SK-N-SH (cell line): ENCODE measurements around the gene UBL7. TPM values are rescaled to one million over a fixed set of nuclear protein-coding genes. Genes with fewer than 3 reads are reported as not detected.

Experiments
- CTCF ChIA-PET: fragments of 300-600, 350-600 bp; formaldehyde crosslinking; extraction: SDS; loops from one replicate; lab custom pipeline; 2021; lab: Yijun Ruan, JAX
- POLR2A ChIA-PET: fragments of 350-600 bp; sonication (Branson Sonifier 250); formaldehyde crosslinking; extraction: SDS; loops from one replicate; lab custom pipeline; 2020; ENCODE audit warnings: antibody characterized with exemption, inconsistent platforms; lab: Yijun Ruan, JAX
- DNase-seq: peaks from one replicate; pipeline ENCODE4 v3.0.0; 2012
- H2AFZ ChIP-seq: fragments of 200-600 bp; sonication (generic); 2 replicates; pipeline ENCODE4 v1.8.1; 2016; ENCODE audit warnings: antibody characterized with exemption, mild to moderate bottlenecking, low read depth
- H3F3A ChIP-seq: fragments of 200-600 bp; sonication (generic); replicated peaks from 2 replicates; pipeline ENCODE3; 2016; ENCODE audit warnings: antibody characterized with exemption, mild to moderate bottlenecking; ENCODE audit not compliant: insufficient read depth
- H3K27ac ChIP-seq, 2 experiments: fragments of 200-500 bp in 1 of 2; fragments of 200-600 bp in 1 of 2; sonication (Bioruptor generic) in 1 of 2; sonication (generic), shearing (Covaris generic) in 1 of 2; 2 replicates each; pipeline versions ENCODE4 v1.5.1 to v1.6.1; 2014 to 2016; ENCODE audit warnings: low read depth in 2 of 2, inconsistent platforms in 1 of 2, low read length in 1 of 2, mild to moderate bottlenecking in 1 of 2, mixed read lengths in 1 of 2
- H3K27me3 ChIP-seq: fragments of 200-600 bp; sonication (generic), shearing (Covaris generic); 2 replicates; pipeline ENCODE4 v1.6.1; 2016; ENCODE audit warnings: mixed run types; ENCODE audit not compliant: insufficient read depth
- H3K36me3 ChIP-seq, 2 experiments: fragments of 200-500 bp in 1 of 2; fragments of 200-600 bp in 1 of 2; sonication (Bioruptor generic) in 1 of 2; sonication (generic) in 1 of 2; replicated peaks in 1 of 2; 2 replicates each; pipeline versions ENCODE3 to v1.5.1; 2014 to 2016; ENCODE audit warnings: low read length in 1 of 2, mild to moderate bottlenecking in 1 of 2; ENCODE audit not compliant: insufficient read depth in 2 of 2, control insufficient read depth in 1 of 2
- H3K4me1 ChIP-seq, 2 experiments: fragments of 200-500 bp in 1 of 2; fragments of 200-600 bp in 1 of 2; sonication (Bioruptor generic) in 1 of 2; sonication (generic), shearing (Covaris generic) in 1 of 2; 2 replicates each; pipeline versions ENCODE4 v1.5.1 to v1.6.1; 2014 to 2016; ENCODE audit warnings: low read depth in 1 of 2, low read length in 1 of 2, mixed run types in 1 of 2; ENCODE audit not compliant: insufficient read depth in 2 of 2, control insufficient read depth in 1 of 2
- H3K4me2 ChIP-seq: fragments of 200-600 bp; sonication (generic), shearing (Covaris generic); 2 replicates; pipeline ENCODE4 v1.6.1; 2017; ENCODE audit warnings: mixed run types
- H3K4me3 ChIP-seq, 2 experiments: fragments of 200-500 bp in 1 of 2; fragments of 200-600 bp in 1 of 2; sonication (Bioruptor generic) in 1 of 2; sonication (generic), shearing (Covaris generic) in 1 of 2; 2 replicates each; pipeline versions ENCODE4 v1.5.1 to v1.8.1; 2014 to 2016; ENCODE audit warnings: low read depth in 2 of 2, inconsistent platforms in 1 of 2, low read length in 1 of 2, mild to moderate bottlenecking in 1 of 2, mixed read lengths in 1 of 2, moderate library complexity in 1 of 2
- H3K79me2 ChIP-seq: fragments of 200-600 bp; sonication (generic); 2 replicates; pipeline ENCODE4 v1.8.1; 2017; ENCODE audit warnings: mild to moderate bottlenecking; ENCODE audit not compliant: insufficient read depth
- H3K9ac ChIP-seq: fragments of 200-600 bp; sonication (generic); 2 replicates; pipeline ENCODE4 v1.6.1; 2017; ENCODE audit warnings: mixed run types
- H3K9me2 ChIP-seq: fragments of 200-600 bp; sonication (generic); 2 replicates; pipeline ENCODE4 v1.6.1; 2017; ENCODE audit warnings: mixed run types
- H3K9me3 ChIP-seq: fragments of 200-600 bp; sonication (generic); 2 replicates; pipeline ENCODE4 v1.6.1; 2017; ENCODE audit warnings: mixed run types, mild to moderate bottlenecking, moderate library complexity
- H4K20me1 ChIP-seq: fragments of 200-600 bp; sonication (generic); 2 replicates; pipeline ENCODE4 v1.6.1; 2017; ENCODE audit warnings: mild to moderate bottlenecking, mixed run types; ENCODE audit not compliant: insufficient read depth
- ELF1 ChIP-seq: IDR thresholded peaks from 2 replicates; pipeline ENCODE4 v1.4.0; 2012
- EZH2phosphoT487 ChIP-seq: fragments of 200-600 bp; sonication (generic); IDR thresholded peaks from 2 replicates; pipeline ENCODE4 v1.6.1; 2017; ENCODE audit warnings: low read depth, mixed run types, mild to moderate bottlenecking, antibody characterized with exemption, moderate library complexity, borderline replicate concordance
- FOXJ3 ChIP-seq: sonication (generic); formaldehyde crosslinking; IDR thresholded peaks from 2 replicates; pipeline ENCODE4 v1.5.1; 2020; ENCODE audit warnings: mild to moderate bottlenecking, missing genetic modification reagents
- MEF2A ChIP-seq: IDR thresholded peaks from 2 replicates; pipeline ENCODE4 v1.4.0; 2012; ENCODE audit warnings: low read depth, borderline replicate concordance
- MXI1 ChIP-seq: IDR thresholded peaks from 2 replicates; pipeline ENCODE4 v1.6.1; 2012; ENCODE audit warnings: mild to moderate bottlenecking, low read depth, low read length, improper control_type of control experiment
- NFIC ChIP-seq: IDR thresholded peaks from 2 replicates; pipeline ENCODE4 v1.4.0; 2012; ENCODE audit warnings: borderline replicate concordance
- NRF1 ChIP-seq: IDR thresholded peaks from 2 replicates; pipeline ENCODE4 v1.6.1; 2012; ENCODE audit warnings: low read depth, mild to moderate bottlenecking, low read length
- RAD21 ChIP-seq: IDR thresholded peaks from 2 replicates; pipeline ENCODE4 v1.6.1; 2012; ENCODE audit warnings: mild to moderate bottlenecking, low read length
- RCOR1 ChIP-seq: fragments of 150-350 bp; IDR thresholded peaks from 2 replicates; pipeline ENCODE4 v1.6.1; 2017; ENCODE audit warnings: antibody characterized with exemption, low read length
- RFX5 ChIP-seq: IDR thresholded peaks from 2 replicates; pipeline ENCODE4 v1.6.1; 2012; ENCODE audit warnings: mild to moderate bottlenecking, improper control_type of control experiment, low read length
- SIN3A ChIP-seq: IDR thresholded peaks from 2 replicates; pipeline ENCODE4 v1.6.1; 2012; ENCODE audit warnings: low read depth, mild to moderate bottlenecking, low read length, moderate library complexity, borderline replicate concordance
- SMC3 ChIP-seq: IDR thresholded peaks from 2 replicates; pipeline ENCODE4 v1.6.1; 2012; ENCODE audit warnings: low read depth, low read length, improper control_type of control experiment
- WGBS: methylation state at CpG from one replicate; pipeline ENCODE4 v1.1.6; 2017; ENCODE audit warnings: low lambda C conversion rate; 5-methylcytosine and 5-hydroxymethylcytosine counted together
- polyA plus RNA-seq, 3 experiments: library from polyadenylated mRNA; depleted of rRNA; stranded (reverse); fragments of >200 nt; gene quantifications; 2 replicates each; pipeline ENCODE4 v1.2.3, GENCODE V29; 2012
- TF ChIP-seq, protein P1 (sequence below): IDR thresholded peaks from 2 replicates; pipeline ENCODE4 v1.4.0; 2012; ENCODE audit warnings: low read depth, borderline replicate concordance
- TF ChIP-seq, protein P2 (sequence below): fragments of 200-600 bp; sonication (generic); IDR thresholded peaks from 2 replicates; pipeline ENCODE4 v1.6.1; 2017; ENCODE audit warnings: antibody characterized with exemption, mild to moderate bottlenecking, moderate library complexity
- TF ChIP-seq, protein P3 (sequence below): IDR thresholded peaks from 2 replicates; pipeline ENCODE4 v1.4.0; 2012; ENCODE audit warnings: low read depth, borderline replicate concordance

The UBL7 gene
- polyA plus RNA-seq, 1 of the 3 experiments (the other 2 are of a cell fraction) = 81.1 TPM

DNA sequence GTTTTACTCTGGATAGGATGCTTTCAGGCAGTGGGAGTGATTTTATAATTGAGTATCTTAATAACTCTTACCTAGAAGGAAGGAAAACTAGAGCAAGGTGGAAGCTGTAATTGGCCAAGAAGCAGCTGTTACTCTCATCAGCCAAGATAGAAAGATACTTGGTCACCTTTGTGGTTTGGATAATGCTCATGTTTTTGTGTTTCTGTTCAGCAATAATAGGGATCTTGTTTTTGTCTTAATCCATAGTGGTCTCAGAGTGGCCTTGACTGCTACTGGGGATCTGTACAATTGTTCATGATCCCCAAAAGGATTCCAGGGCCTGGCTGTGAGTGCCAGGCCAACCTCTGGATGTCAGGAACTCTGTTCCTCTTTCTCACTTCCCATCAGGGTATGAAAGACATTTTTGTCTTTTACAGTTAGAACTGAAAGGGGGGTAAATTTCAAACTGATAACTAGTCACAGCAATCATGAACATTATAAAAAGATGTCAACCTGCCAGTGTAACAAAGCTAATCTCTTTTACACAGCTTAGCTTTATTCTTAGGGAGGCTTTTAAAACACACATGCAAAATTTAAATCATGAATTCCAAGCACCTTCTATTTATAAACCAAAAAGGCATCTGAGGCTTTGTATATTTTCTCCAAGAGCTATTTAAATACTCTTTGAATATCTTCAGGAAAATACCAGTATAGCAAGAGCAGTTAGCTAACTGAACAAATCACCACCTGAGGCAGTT is 6.0 kb downstream of the UBL7 start:
- POLR2A ChIA-PET = no interaction called here
- Histone ChIP-seq H3K9ac (no peak overlapping the region), H3K36me3 (peaks cover 14 to 51% of the 10 kb centered on the region in 2 experiments), H3K27ac (no peak overlapping the region), H3K9me3 (no peaks in the 10 kb centered on the region), H2AFZ (no peak overlapping the region), H3K9me2 (no peaks in the 10 kb centered on the region)
- CTCF ChIA-PET = interaction anchor here (2.0 to 36.5 kb wide), 3 partner anchors 16 to 77 kb away, joined by 4 to 779 read pairs (median 7); partner anchors contain the start of gene CYP11A1
- DNase-seq = no peak
- TF ChIP-seq NRF1 (no peak), FOXJ3 (CRISPR knock-in tag) (no peak), RAD21 (no peak), ELF1 (no peak), NFIC (no peak), SMC3 (no peak)
- TF ChIP-seq, protein P1, sequence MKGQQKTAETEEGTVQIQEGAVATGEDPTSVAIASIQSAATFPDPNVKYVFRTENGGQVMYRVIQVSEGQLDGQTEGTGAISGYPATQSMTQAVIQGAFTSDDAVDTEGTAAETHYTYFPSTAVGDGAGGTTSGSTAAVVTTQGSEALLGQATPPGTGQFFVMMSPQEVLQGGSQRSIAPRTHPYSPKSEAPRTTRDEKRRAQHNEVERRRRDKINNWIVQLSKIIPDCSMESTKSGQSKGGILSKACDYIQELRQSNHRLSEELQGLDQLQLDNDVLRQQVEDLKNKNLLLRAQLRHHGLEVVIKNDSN = no peak
- TF ChIP-seq, protein P2, sequence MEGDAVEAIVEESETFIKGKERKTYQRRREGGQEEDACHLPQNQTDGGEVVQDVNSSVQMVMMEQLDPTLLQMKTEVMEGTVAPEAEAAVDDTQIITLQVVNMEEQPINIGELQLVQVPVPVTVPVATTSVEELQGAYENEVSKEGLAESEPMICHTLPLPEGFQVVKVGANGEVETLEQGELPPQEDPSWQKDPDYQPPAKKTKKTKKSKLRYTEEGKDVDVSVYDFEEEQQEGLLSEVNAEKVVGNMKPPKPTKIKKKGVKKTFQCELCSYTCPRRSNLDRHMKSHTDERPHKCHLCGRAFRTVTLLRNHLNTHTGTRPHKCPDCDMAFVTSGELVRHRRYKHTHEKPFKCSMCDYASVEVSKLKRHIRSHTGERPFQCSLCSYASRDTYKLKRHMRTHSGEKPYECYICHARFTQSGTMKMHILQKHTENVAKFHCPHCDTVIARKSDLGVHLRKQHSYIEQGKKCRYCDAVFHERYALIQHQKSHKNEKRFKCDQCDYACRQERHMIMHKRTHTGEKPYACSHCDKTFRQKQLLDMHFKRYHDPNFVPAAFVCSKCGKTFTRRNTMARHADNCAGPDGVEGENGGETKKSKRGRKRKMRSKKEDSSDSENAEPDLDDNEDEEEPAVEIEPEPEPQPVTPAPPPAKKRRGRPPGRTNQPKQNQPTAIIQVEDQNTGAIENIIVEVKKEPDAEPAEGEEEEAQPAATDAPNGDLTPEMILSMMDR = no peak
- TF ChIP-seq, all 33 proteins: peak for 0
- Histone ChIP-seq H3K79me2 (0 out of 2 replicates have a peak, but pooled peaks cover 7% of the 10 kb centered on the region), H3K4me1 (no peaks in the 10 kb centered on the region; a peak in 1 of 4 replicates), H3K4me2 (no peak overlapping the region), H3K27me3 (no peaks in the 10 kb centered on the region), H3K4me3 (no peak overlapping the region), H3F3A (no peaks in the 10 kb centered on the region), H4K20me1 (no peaks in the 10 kb centered on the region)

DNA sequence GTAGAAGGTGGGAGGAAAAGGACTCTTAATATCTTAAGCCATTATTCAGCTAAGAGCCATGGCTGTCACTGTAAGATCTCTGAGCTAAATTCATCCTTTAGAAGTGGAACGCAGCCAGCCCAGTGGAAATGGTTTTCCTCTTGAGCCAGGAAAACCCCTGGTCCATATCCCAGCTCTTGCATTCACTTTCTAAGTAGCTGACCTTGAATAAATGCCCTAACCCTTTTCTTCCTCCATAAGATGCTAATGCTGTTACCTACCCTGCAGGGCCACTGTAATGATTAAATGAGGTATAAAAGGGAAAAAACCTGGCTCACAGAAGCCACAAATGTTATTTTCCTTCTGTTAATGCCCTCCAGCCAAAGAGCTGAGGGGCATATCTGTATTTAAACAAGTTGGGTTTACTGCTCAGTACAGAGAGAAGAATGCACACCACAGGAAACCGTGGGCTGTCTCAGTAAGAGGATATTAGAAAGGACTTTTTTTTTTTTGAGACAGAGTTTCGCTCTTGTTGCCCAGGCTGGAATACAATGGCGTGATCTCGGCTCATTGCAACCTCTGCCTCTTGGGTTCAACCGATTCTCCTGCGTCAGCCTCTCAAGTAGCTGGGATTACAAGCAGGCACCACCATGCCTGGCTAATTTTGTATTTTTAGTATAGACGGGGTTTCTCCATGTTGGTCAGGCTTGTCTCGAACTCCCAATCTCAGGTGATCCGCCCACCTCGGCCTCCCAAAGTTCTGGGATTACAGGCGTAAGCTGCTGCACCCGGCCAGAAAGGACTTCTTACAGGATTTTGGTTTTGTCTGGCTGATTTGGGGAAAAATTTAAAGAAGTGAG is 6.8 kb downstream of the UBL7 start:
- WGBS = 94% methylated on average over 13 of the region's 13 CpGs
- Histone ChIP-seq H3K36me3 (peaks cover 14 to 59% of the 10 kb centered on the region in 2 experiments), H3F3A (no peaks in the 10 kb centered on the region), H3K4me3 (no peak overlapping the region), H3K4me1 (no peaks in the 10 kb centered on the region), H3K79me2 (no peaks in the 10 kb centered on the region), H3K4me2 (no peak overlapping the region), H3K27ac (no peak overlapping the region), H3K9ac (no peak overlapping the region), H3K9me2 (no peaks in the 10 kb centered on the region), H2AFZ (no peak overlapping the region), H4K20me1 (no peaks in the 10 kb centered on the region), H3K9me3 (no peaks in the 10 kb centered on the region), H3K27me3 (no peaks in the 10 kb centered on the region)
- CTCF ChIA-PET = interaction anchor here (0.8 to 36.5 kb wide), 4 partner anchors 15 to 317 kb away, joined by 3 to 779 read pairs (median 6); partner anchors contain the start of gene CYP11A1
- TF ChIP-seq, protein P3, sequence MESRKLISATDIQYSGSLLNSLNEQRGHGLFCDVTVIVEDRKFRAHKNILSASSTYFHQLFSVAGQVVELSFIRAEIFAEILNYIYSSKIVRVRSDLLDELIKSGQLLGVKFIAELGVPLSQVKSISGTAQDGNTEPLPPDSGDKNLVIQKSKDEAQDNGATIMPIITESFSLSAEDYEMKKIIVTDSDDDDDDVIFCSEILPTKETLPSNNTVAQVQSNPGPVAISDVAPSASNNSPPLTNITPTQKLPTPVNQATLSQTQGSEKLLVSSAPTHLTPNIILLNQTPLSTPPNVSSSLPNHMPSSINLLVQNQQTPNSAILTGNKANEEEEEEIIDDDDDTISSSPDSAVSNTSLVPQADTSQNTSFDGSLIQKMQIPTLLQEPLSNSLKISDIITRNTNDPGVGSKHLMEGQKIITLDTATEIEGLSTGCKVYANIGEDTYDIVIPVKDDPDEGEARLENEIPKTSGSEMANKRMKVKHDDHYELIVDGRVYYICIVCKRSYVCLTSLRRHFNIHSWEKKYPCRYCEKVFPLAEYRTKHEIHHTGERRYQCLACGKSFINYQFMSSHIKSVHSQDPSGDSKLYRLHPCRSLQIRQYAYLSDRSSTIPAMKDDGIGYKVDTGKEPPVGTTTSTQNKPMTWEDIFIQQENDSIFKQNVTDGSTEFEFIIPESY = no peak
- no peak for TF ChIP-seq RFX5
- TF ChIP-seq MXI1 = no peak
- no peak for TF ChIP-seq EZH2phosphoT487
- no peak for TF ChIP-seq MEF2A
- TF ChIP-seq RCOR1 = no peak
- TF ChIP-seq SIN3A = no peak
- POLR2A ChIA-PET = interaction anchor here (1.0 kb wide), 1 partner anchor 11 kb away, joined by 3 read pairs; no protein-coding TSS in a partner anchor
- no peak for DNase-seq
